HL-60 (cell line): ENCODE results near the gene ZNF593OS.

Experiments used
- DNase-seq, 2 experiments: peaks; one replicate each; pipeline ENCODE4 v3.0.0-alpha.2; 2010 to 2020; ENCODE audit warnings: low read depth in 1 of 2, low spot score in 1 of 2
- H3K27ac ChIP-seq: fragments of 250-450 bp; sonication (Bioruptor Pico); replicated peaks from 2 replicates; pipeline ENCODE4 v1.5.1; 2020; ENCODE audit warnings: mild to moderate bottlenecking, moderate library complexity
- H3K27me3 ChIP-seq: fragments of 250-450 bp; sonication (Bioruptor Pico); 2 replicates; pipeline ENCODE4 v1.5.1; 2021; ENCODE audit warnings: mild to moderate bottlenecking, moderate library complexity; ENCODE audit not compliant: insufficient read depth, poor library complexity, severe bottlenecking
- H3K4me3 ChIP-seq: replicated peaks from 2 replicates; pipeline ENCODE4 v1.5.1; 2011; ENCODE audit warnings: mild to moderate bottlenecking, control low read depth, low read length; ENCODE audit not compliant: insufficient read depth
- CTCF ChIP-seq: IDR thresholded peaks from one replicate; pipeline ENCODE4 v1.5.1; 2011; ENCODE audit warnings: low read length, control low read depth, inconsistent platforms; ENCODE audit not compliant: insufficient read depth
- GABPA ChIP-seq: IDR thresholded peaks from 2 replicates; pipeline ENCODE4 v1.6.1; 2012; ENCODE audit warnings: low read depth
- POLR2AphosphoS5 ChIP-seq: IDR thresholded peaks from 2 replicates; pipeline ENCODE4 v1.6.1; 2012; ENCODE audit warnings: low read depth
- REST ChIP-seq: IDR thresholded peaks from 2 replicates; pipeline ENCODE4 v1.6.1; 2012; ENCODE audit warnings: low read depth; ENCODE audit not compliant: insufficient replicate concordance
- SPI1 ChIP-seq: IDR thresholded peaks from 2 replicates; pipeline ENCODE4 v1.6.1; 2012; ENCODE audit warnings: low read depth, mild to moderate bottlenecking, borderline replicate concordance

Gene ZNF593OS

GRCh38 chr1:26182383-26182696 lies 10.7 kb upstream of the ZNF593OS start:
- no peaks in the 10 kb centered on the region for H3K27me3 ChIP-seq
- TF ChIP-seq GABPA (no peak), POLR2AphosphoS5 (no peak), CTCF (no peak), SPI1 (no peak), REST (no peak)
- H3K4me3 ChIP-seq, result no peak overlapping the region
- no peak for DNase-seq
- no peak overlapping the region for H3K27ac ChIP-seq

GRCh38 chr1:26181586-26182382 lies 10.2 kb upstream of the ZNF593OS start:
- TF ChIP-seq CTCF (no peak), REST (no peak)
- DNase-seq, result no peak
- H3K4me3 ChIP-seq, result no peak overlapping the region
- no peaks in the 10 kb centered on the region for H3K27me3 ChIP-seq
- H3K27ac ChIP-seq, result no peak overlapping the region

GRCh38 chr1:26180010-26180506 lies 8.4 kb upstream of the ZNF593OS start:
- Histone ChIP-seq H3K4me3 (no peak overlapping the region), H3K27me3 (no peaks in the 10 kb centered on the region), H3K27ac (no peak overlapping the region)
- DNase-seq, result no peak
- TF ChIP-seq CTCF (no peak), GABPA (no peak), SPI1 (no peak), POLR2AphosphoS5 (no peak), REST (no peak)
